ENCODE results near the gene PYY. TPM values are rescaled to one million over a fixed set of nuclear protein-coding genes. Genes with fewer than 3 reads are reported as not detected.
"Not testable (repeated sequence)": the region's sequence is repeated elsewhere in the genome, so short reads cannot be mapped to it uniquely, and the experiment has no call there.

PYY gene
- total RNA-seq, 2 experiments from 2014 or later: not detected

DNA sequence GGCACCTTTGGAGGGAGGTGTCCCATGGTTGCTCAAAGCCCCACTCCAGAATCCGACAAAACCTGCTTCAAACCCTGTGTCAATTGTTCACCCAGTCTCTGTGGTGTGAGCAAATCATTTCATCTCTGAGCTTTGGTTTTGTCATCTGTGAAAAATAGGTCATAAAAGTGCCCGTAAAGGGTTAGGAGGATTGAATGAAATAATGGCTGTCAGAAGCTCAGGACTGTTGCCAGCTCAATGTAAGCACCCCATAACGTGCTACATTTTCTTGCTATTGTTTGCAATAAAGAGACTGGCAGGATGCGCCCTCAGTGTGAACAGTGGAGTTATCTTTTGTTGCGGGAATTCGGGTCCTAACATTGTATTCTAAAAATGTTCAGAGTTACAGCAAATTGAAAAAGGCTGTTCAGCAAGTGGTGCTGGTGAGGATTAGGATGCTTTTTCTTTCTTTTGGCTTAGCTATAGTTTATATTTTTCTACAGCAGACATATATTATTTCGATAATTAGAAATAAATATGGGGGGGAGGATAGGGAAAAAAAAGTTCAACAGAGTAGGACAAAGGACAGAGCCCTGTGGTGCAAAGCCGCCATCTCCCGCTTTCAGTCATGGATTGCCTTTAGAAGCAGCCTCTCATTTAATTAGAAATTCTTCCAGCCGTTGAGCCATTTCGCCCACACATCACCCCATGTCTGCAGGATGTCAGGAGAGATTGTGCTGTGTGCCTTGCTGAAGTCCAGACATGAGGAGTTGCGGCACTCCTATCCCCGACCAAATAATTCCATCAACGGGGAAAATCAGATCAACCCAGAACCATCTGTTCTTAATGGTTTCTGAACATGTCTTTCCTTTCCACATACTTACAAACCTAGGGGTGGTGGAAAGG is 20.9 kb upstream of the PYY start:
- no peak for DNase-seq
- CTCF ChIA-PET: interaction anchor here (1.3 kb wide), 2 partner anchors 13 to 31 kb away, joined by 4 to 5 read pairs; no protein-coding TSS in a partner anchor
- POLR2A ChIA-PET: no interaction called here

GRCh38 chr17:43972444-43973212 is 18.9 kb upstream of the PYY start:
- H3K9me3 Mint-ChIP-seq; H3K27ac Mint-ChIP-seq; DNase-seq; POLR2A ChIA-PET; H3K36me3 Mint-ChIP-seq (ENCODE audit: low read depth); H3K4me3 Mint-ChIP-seq; H3K4me1 Mint-ChIP-seq: not testable (repeated sequence)
- CTCF ChIA-PET: interaction anchor here (0.9 to 1.1 kb wide), 2 partner anchors 11 to 28 kb away, joined by 3 to 6 read pairs; no protein-coding TSS in a partner anchor
- H3K27me3 Mint-ChIP-seq: peaks cover 26% of the 10 kb centered on the region

More for the DNA sequence above, 20.9 kb upstream of the PYY start:
- Mint-ChIP-seq H3K27ac (no peak overlapping the region), H3K36me3 (ENCODE audit: low read depth) (no peaks in the 10 kb centered on the region), H3K4me3 (no peak overlapping the region), H3K9me3 (no peaks in the 10 kb centered on the region), H3K27me3 (peaks cover 27% of the 10 kb centered on the region), H3K4me1 (peaks cover 2% of the 10 kb centered on the region)

GRCh38 chr17:43971436-43971835 is 17.7 kb upstream of the PYY start:
- H3K9me3 Mint-ChIP-seq; H3K4me1 Mint-ChIP-seq; POLR2A ChIA-PET; DNase-seq; H3K27ac Mint-ChIP-seq; H3K36me3 Mint-ChIP-seq (ENCODE audit: low read depth); H3K4me3 Mint-ChIP-seq: not testable (repeated sequence)
- H3K27me3 Mint-ChIP-seq: peaks cover 23% of the 10 kb centered on the region
- CTCF ChIA-PET: interaction anchor here (0.7 to 1.1 kb wide), 5 partner anchors 10 to 118 kb away, joined by 3 to 6 read pairs (median 3); no protein-coding TSS in a partner anchor

- Mint-ChIP-seq H3K27ac (no peak overlapping the region), H3K9me3 (no peaks in the 10 kb centered on the region), H3K4me1 (peaks cover 2% of the 10 kb centered on the region), H3K4me3 (no peak overlapping the region), H3K36me3 (ENCODE audit: low read depth) (no peaks in the 10 kb centered on the region), H3K27me3 (peaks cover 25% of the 10 kb centered on the region)
- ChIA-PET CTCF (no interaction called here), POLR2A (no interaction called here)
- DNase-seq: no peak
Measured at GRCh38 chr17:43970366-43970765, 16.6 kb upstream of the PYY start.

- ChIA-PET CTCF (interaction anchor here (1.1 to 2.0 kb wide), 2 partner anchors 23 to 28 kb away, joined by 3 to 7 read pairs; no protein-coding TSS in a partner anchor), POLR2A (no interaction called here)
- Mint-ChIP-seq H3K4me1 (peaks cover 2% of the 10 kb centered on the region), H3K36me3 (ENCODE audit: low read depth) (no peaks in the 10 kb centered on the region), H3K27ac (no peak overlapping the region), H3K9me3 (no peaks in the 10 kb centered on the region), H3K4me3 (no peak overlapping the region), H3K27me3 (peaks cover 25% of the 10 kb centered on the region)
- DNase-seq: no peak
Measured at GRCh38 chr17:43967251-43967875, 13.6 kb upstream of the PYY start.

- no peaks in the 10 kb centered on the region for H3K36me3 Mint-ChIP-seq (ENCODE audit: low read depth)
- H3K27me3 Mint-ChIP-seq: peaks cover 25% of the 10 kb centered on the region
- no peak overlapping the region for H3K4me3 Mint-ChIP-seq
- H3K27ac Mint-ChIP-seq: no peak overlapping the region
- no peaks in the 10 kb centered on the region for H3K9me3 Mint-ChIP-seq
- ChIA-PET CTCF (no interaction called here), POLR2A (no interaction called here)
- H3K4me1 Mint-ChIP-seq: no peaks in the 10 kb centered on the region
- no peak for DNase-seq
Measured at GRCh38 chr17:43966276-43966675, 12.5 kb upstream of the PYY start.

- H3K27ac Mint-ChIP-seq: no peak overlapping the region
- ChIA-PET CTCF (interaction anchor here (1.1 to 1.9 kb wide), 3 partner anchors 9 to 19 kb away, joined by 3 to 4 read pairs (median 3); no protein-coding TSS in a partner anchor), POLR2A (no interaction called here)
- no peaks in the 10 kb centered on the region for H3K36me3 Mint-ChIP-seq (ENCODE audit: low read depth)
- DNase-seq: no peak
- H3K4me1 Mint-ChIP-seq: no peaks in the 10 kb centered on the region
- peaks cover 18% of the 10 kb centered on the region for H3K27me3 Mint-ChIP-seq
- H3K4me3 Mint-ChIP-seq: no peak overlapping the region
- no peaks in the 10 kb centered on the region for H3K9me3 Mint-ChIP-seq
Measured at GRCh38 chr17:43962479-43962878, 8.7 kb upstream of the PYY start.

DNA sequence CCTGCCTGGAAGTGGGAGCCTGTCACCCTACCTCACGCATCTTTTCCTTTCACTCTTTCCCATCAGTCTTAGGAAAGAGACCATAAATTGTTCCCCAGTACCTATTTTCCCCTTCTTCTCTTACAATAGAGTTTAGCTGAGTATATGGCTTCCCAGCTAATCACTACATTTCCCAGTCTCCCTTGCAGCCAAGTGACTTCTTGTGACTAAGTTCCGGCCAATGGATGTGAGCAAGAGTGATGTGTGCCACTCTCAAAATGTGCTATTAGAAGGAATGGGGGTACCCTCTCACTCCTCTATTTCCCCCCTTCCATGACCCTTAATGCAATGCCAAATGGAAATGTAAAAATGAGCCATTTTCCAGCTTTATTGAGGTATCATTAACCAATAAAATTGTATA is 8.2 kb upstream of the PYY start:
- Mint-ChIP-seq H3K4me3 (no peak overlapping the region), H3K27me3 (peaks cover 17% of the 10 kb centered on the region), H3K9me3 (no peaks in the 10 kb centered on the region), H3K4me1 (no peaks in the 10 kb centered on the region), H3K27ac (no peak overlapping the region), H3K36me3 (ENCODE audit: low read depth) (no peaks in the 10 kb centered on the region)
- CTCF ChIA-PET: interaction anchor here (1.0 to 1.9 kb wide), 3 partner anchors 10 to 15 kb away, joined by 3 to 4 read pairs (median 3); no protein-coding TSS in a partner anchor
- POLR2A ChIA-PET: no interaction called here
- no peak for DNase-seq

DNA sequence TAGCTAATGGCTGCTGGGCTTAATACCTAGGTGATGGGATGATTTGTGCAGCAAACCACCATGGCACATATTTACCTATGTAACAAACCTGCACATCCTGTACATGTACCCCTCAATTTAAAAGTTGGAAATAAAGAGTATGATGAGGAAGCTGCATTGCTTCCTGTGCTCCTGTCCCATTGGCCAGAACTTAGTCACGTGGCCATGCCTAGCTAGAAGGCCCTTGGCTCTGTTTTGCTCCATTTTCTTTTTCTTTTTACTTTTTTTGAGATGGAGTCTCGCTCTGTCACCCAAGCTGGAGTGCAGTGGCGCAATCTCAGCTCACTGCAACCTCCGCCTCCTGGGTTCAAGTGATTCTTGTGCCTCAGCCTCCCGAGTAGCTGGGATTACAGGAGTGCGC is 7.6 kb upstream of the PYY start:
- H3K27ac Mint-ChIP-seq; H3K9me3 Mint-ChIP-seq; DNase-seq; H3K4me3 Mint-ChIP-seq; H3K36me3 Mint-ChIP-seq (ENCODE audit: low read depth); H3K4me1 Mint-ChIP-seq; POLR2A ChIA-PET: not testable (repeated sequence)
- H3K27me3 Mint-ChIP-seq: peaks cover 17% of the 10 kb centered on the region
- CTCF ChIA-PET: interaction anchor here (1.0 to 1.9 kb wide), 4 partner anchors 11 to 17 kb away, joined by 3 to 4 read pairs (median 4); no protein-coding TSS in a partner anchor

DNA sequence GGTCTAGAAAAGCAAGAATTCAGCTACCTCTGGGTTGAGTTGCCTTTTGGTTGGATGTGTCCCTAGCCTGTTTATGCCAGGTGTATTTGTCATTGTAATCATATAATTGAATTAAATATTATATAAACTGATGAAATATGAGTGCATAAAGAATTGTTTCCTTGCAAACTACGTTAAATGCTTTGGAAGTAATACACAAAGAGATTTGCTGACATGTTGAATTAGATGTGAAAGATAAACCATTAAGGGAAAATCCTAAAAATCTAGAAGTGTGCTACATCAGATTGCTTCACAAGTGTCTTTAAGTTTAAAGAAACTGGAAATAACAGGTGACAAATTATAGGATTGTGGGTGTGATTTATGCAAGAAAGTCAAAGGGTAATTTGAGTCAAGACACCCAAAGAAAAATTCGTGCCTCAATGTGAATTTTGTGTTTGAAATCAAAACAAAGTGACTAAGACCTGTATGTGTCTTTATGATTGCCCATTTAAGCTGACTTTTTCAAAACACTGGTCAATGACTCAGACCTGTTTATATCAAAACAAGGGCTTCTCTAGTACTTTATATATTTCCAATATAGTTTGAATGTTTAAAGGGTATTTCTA is 5.1 kb upstream of the PYY start:
- POLR2A ChIA-PET: no interaction called here
- no peaks in the 10 kb centered on the region for H3K4me1 Mint-ChIP-seq
- DNase-seq: no peak
- H3K27me3 Mint-ChIP-seq: peaks cover 20% of the 10 kb centered on the region
- no peak overlapping the region for H3K4me3 Mint-ChIP-seq
- no peak overlapping the region for H3K27ac Mint-ChIP-seq
- H3K9me3 Mint-ChIP-seq: no peaks in the 10 kb centered on the region
- H3K36me3 Mint-ChIP-seq (ENCODE audit: low read depth): no peaks in the 10 kb centered on the region
- CTCF ChIA-PET: interaction anchor here (0.7 to 1.8 kb wide), 3 partner anchors 15 to 270 kb away, joined by 3 to 5 read pairs (median 4); no protein-coding TSS in a partner anchor

GRCh38 chr17:43956222-43956621 is 2.5 kb upstream of the PYY start:
- Mint-ChIP-seq H3K4me1 (peaks cover 5% of the 10 kb centered on the region), H3K27ac (no peak overlapping the region), H3K4me3 (no peak overlapping the region), H3K36me3 (ENCODE audit: low read depth) (no peaks in the 10 kb centered on the region), H3K27me3 (peaks cover 30% of the 10 kb centered on the region), H3K9me3 (no peaks in the 10 kb centered on the region)
- CTCF ChIA-PET: no interaction called here
- POLR2A ChIA-PET: no interaction called here
- DNase-seq: no peak

DNA sequence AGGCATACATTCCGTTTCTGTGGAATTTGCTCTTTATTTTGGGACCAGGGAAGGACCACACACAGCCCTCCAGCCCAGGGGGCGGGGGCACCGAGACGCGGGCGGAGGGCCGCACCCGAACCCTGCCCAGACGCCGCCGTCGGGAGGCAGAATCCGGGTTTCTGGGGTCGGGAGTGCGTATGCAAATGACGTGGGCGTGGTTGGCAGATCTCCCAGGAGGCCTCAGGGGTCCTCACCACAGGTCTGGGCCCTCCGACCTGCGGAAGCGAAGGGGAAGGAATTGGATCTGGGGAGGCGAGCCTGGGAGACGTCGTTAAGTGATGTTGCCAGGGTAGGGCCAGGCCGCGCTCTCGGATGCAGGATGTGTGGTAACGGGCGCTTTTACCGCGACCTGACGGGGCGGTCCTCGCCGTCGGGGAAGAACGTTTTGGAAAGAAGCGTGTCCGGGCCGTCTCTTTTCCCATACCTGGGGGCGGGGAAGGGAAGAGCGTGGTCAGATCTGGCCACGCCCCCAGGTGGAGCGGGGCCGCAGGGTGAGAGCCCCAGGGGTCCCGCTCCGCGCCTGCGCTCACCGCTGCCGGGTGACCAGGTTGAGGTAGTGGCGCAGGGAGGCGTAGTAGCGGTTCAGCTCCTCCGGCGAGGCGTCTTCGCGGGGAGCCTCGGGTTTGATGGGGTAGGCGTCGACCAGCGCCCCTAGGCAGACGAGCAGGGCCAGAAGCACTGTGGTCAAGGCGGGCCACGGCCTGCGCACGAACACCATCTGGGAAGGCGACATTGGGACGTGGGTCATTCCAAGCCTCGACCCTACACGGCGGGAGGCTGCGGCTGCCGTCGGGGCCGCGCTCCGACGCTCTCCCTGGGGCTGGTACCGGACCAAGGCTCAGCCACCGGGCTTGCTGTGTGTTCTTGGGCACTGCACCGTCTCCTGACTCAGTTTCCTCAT is 745 bp downstream of the PYY start:
- H3K36me3 Mint-ChIP-seq (ENCODE audit: low read depth): no peaks in the 10 kb centered on the region
- H3K27ac Mint-ChIP-seq: no peak overlapping the region
- ChIA-PET POLR2A (no interaction called here), CTCF (no interaction called here)
- H3K9me3 Mint-ChIP-seq: no peaks in the 10 kb centered on the region
- no peak overlapping the region for H3K4me3 Mint-ChIP-seq
- H3K27me3 Mint-ChIP-seq: peaks cover 44% of the 10 kb centered on the region
- H3K4me1 Mint-ChIP-seq: peaks cover 7% of the 10 kb centered on the region
- peak; percentile 26 for DNase-seq

Data from activated CD4-positive, alpha-beta memory T cell treated with anti-CD3 and anti-CD28 coated beads, Interleukin-2, amount 10 ng/mL, durations not matched to agents 7 days and 5 days (primary cell).